Activated gamma-delta T cell (primary cell): ENCODE measurements around the gene ADAMTS13.
"Not testable (repeated sequence)": the region's sequence is repeated elsewhere in the genome, so short reads cannot be mapped to it uniquely, and the experiment has no call there.

Experiments used
- DNase-seq: peaks from one replicate; lab custom pipeline; 2025; lab: John Stamatoyannopoulos, UW

Gene ADAMTS13

GRCh38 chr9:133392308-133392707, 29.9 kb upstream of the ADAMTS13 start:
- not testable (repeated sequence) for DNase-seq

- no peak for DNase-seq
Measured at GRCh38 chr9:133393399-133393798, 28.8 kb upstream of the ADAMTS13 start.

GRCh38 chr9:133394687-133395271, 27.4 kb upstream of the ADAMTS13 start:
- DNase-seq: no peak

- no peak for DNase-seq
Measured at GRCh38 chr9:133396952-133397351, 25.2 kb upstream of the ADAMTS13 start.

- DNase-seq: no peak
Measured at GRCh38 chr9:133397370-133397769, 24.8 kb upstream of the ADAMTS13 start.

- DNase-seq: no peak
Measured at GRCh38 chr9:133397895-133398294, 24.3 kb upstream of the ADAMTS13 start.

- DNase-seq: no peak
Measured at GRCh38 chr9:133400292-133400691, 21.9 kb upstream of the ADAMTS13 start.

- DNase-seq: no peak
Measured at GRCh38 chr9:133401588-133401987, 20.6 kb upstream of the ADAMTS13 start.

- DNase-seq: no peak
Measured at GRCh38 chr9:133402689-133403088, 19.5 kb upstream of the ADAMTS13 start.

GRCh38 chr9:133403766-133404453, 18.3 kb upstream of the ADAMTS13 start:
- DNase-seq: no peak

GRCh38 chr9:133404454-133405002, 17.6 kb upstream of the ADAMTS13 start:
- no peak for DNase-seq

- DNase-seq: no peak
Measured at GRCh38 chr9:133405508-133406438, 16.4 kb upstream of the ADAMTS13 start.

- peak; percentile 37 for DNase-seq
Measured at GRCh38 chr9:133406480-133407307, 15.5 kb upstream of the ADAMTS13 start.

GRCh38 chr9:133408042-133408441, 14.1 kb upstream of the ADAMTS13 start:
- DNase-seq: no peak

GRCh38 chr9:133415170-133415569, 7.0 kb upstream of the ADAMTS13 start:
- DNase-seq: no peak

- DNase-seq: peak; percentile 59
Measured at GRCh38 chr9:133417541-133418461, 4.4 kb upstream of the ADAMTS13 start, which contains the start of gene REXO4. REXO4 (minus strand) TSS chr9:133418010; CDS start chr9:133417844, 166 bp downstream.

- no peak for DNase-seq
Measured at GRCh38 chr9:133419005-133419404, 3.2 kb upstream of the ADAMTS13 start.

GRCh38 chr9:133420392-133420827, 1.8 kb upstream of the ADAMTS13 start:
- no peak for DNase-seq

GRCh38 chr9:133423216-133423615, 1.0 kb downstream of the ADAMTS13 start:
- DNase-seq: no peak

GRCh38 chr9:133424187-133424586, 2.0 kb downstream of the ADAMTS13 start:
- DNase-seq: no peak
